MM.1S (cell line): ENCODE results near the gene DENND2D.

Experiments
- DNase-seq: peaks from one replicate; pipeline ENCODE4 v3.0.0-alpha.2; 2015
- H2AFZ ChIP-seq: fragments of 300-600 bp; sonication (generic); 2 replicates; pipeline ENCODE4 v1.6.0; 2016; ENCODE audit warnings: antibody characterized with exemption, low read length
- H3F3A ChIP-seq: fragments of 300-600 bp; sonication (generic); 2 replicates; pipeline ENCODE4 v1.6.1; 2016; ENCODE audit warnings: mild to moderate bottlenecking, antibody characterized with exemption, low read length, moderate library complexity, mixed read lengths; ENCODE audit not compliant: insufficient read depth
- H3K27ac ChIP-seq: fragments of 300-600 bp; sonication (generic); 2 replicates; pipeline ENCODE4 v1.5.1; 2016; ENCODE audit warnings: mild to moderate bottlenecking, low read length
- H3K27me3 ChIP-seq: fragments of 300-600 bp; sonication (generic); replicated peaks from 2 replicates; pipeline ENCODE4 v1.6.0; 2016; ENCODE audit warnings: low read length; ENCODE audit not compliant: insufficient read depth
- H3K36me3 ChIP-seq: fragments of 300-600 bp; sonication (generic); replicated peaks from 2 replicates; pipeline ENCODE4 v1.6.1; 2016; ENCODE audit warnings: mild to moderate bottlenecking, low read length, mixed read lengths; ENCODE audit not compliant: insufficient read depth
- H3K4me1 ChIP-seq: fragments of 300-600 bp; sonication (generic); 2 replicates; pipeline ENCODE4 v1.6.1; 2016; ENCODE audit warnings: low read length, mixed read lengths
- H3K4me2 ChIP-seq: fragments of 300-600 bp; sonication (generic); 2 replicates; pipeline ENCODE4 v1.6.0; 2016; ENCODE audit warnings: low read depth, low read length
- H3K4me3 ChIP-seq: fragments of 300-600 bp; sonication (generic); 2 replicates; pipeline ENCODE4 v1.5.1; 2016; ENCODE audit warnings: low read length, mixed read lengths
- H3K79me2 ChIP-seq: fragments of 300-600 bp; sonication (generic); 2 replicates; pipeline ENCODE4 v1.6.1; 2016; ENCODE audit warnings: mixed run types, low read length, mixed read lengths
- H3K9ac ChIP-seq: fragments of 300-600 bp; sonication (generic); 2 replicates; pipeline ENCODE4 v1.6.1; 2016; ENCODE audit warnings: low read length, mixed read lengths
- H3K9me2 ChIP-seq: fragments of 300-600 bp; sonication (generic); replicated peaks from 2 replicates; pipeline ENCODE4 v1.6.1; 2016; ENCODE audit warnings: mild to moderate bottlenecking, low read length, mixed read lengths; ENCODE audit not compliant: insufficient read depth
- H3K9me3 ChIP-seq: fragments of 300-600 bp; sonication (generic); replicated peaks from 2 replicates; pipeline ENCODE4 v1.6.1; 2016; ENCODE audit warnings: mild to moderate bottlenecking, low read length, mixed read lengths; ENCODE audit not compliant: insufficient read depth
- H4K20me1 ChIP-seq: fragments of 300-600 bp; sonication (generic); 2 replicates; pipeline ENCODE4 v1.6.1; 2016; ENCODE audit warnings: mild to moderate bottlenecking, low read length, moderate library complexity, mixed read lengths; ENCODE audit not compliant: insufficient read depth
- CTCF ChIP-seq: fragments of 300-600 bp; sonication (generic); IDR thresholded peaks from 2 replicates; pipeline ENCODE4 v1.5.1; 2016; ENCODE audit warnings: antibody characterized with exemption, low read length, mixed read lengths
- EZH2 ChIP-seq: fragments of 300-600 bp; sonication (generic); optimal IDR thresholded peaks from 2 replicates; pipeline ENCODE3; 2017; ENCODE audit warnings: low read depth, mild to moderate bottlenecking, antibody characterized with exemption, low read length, mixed read lengths
- EZH2phosphoT487 ChIP-seq: fragments of 300-600 bp; sonication (generic); IDR thresholded peaks from 2 replicates; pipeline ENCODE4 v1.6.1; 2018; ENCODE audit warnings: antibody characterized with exemption, low read length

DENND2D gene

GRCh38 chr1:111161843-111162487, 38.5 kb downstream of the DENND2D start:
- no peak for DNase-seq
- Histone ChIP-seq H3K4me1 (no peaks in the 10 kb centered on the region), H3K4me3 (no peak overlapping the region), H4K20me1 (no peaks in the 10 kb centered on the region), H3K27me3 (no peaks in the 10 kb centered on the region), H3K9me2 (no peaks in the 10 kb centered on the region), H3K79me2 (no peaks in the 10 kb centered on the region), H3K9me3 (no peaks in the 10 kb centered on the region), H3K9ac (no peak overlapping the region), H2AFZ (no peak overlapping the region), H3F3A (no peaks in the 10 kb centered on the region), H3K27ac (no peak overlapping the region), H3K36me3 (no peaks in the 10 kb centered on the region), H3K4me2 (no peak overlapping the region)
- no peak for TF ChIP-seq EZH2
- no peak for TF ChIP-seq EZH2phosphoT487
- TF ChIP-seq CTCF = no peak

GRCh38 chr1:111157431-111157830, 43.0 kb downstream of the DENND2D start:
- no peaks in the 10 kb centered on the region for H4K20me1 ChIP-seq
- no peak for DNase-seq
- no peaks in the 10 kb centered on the region for H3K9me2 ChIP-seq
- H3K27me3 ChIP-seq = no peaks in the 10 kb centered on the region
- no peak for TF ChIP-seq CTCF
- no peak for TF ChIP-seq EZH2
- no peak for TF ChIP-seq EZH2phosphoT487
- H3K79me2 ChIP-seq = peaks cover 20% of the 10 kb centered on the region
- H3K4me1 ChIP-seq = no peaks in the 10 kb centered on the region
- H2AFZ ChIP-seq = no peak overlapping the region
- H3F3A ChIP-seq = no peaks in the 10 kb centered on the region
- no peak overlapping the region for H3K4me2 ChIP-seq
- H3K4me3 ChIP-seq = no peak overlapping the region
- no peak overlapping the region for H3K9ac ChIP-seq
- H3K9me3 ChIP-seq = no peaks in the 10 kb centered on the region
- no peak overlapping the region for H3K27ac ChIP-seq
- H3K36me3 ChIP-seq = no peaks in the 10 kb centered on the region

GRCh38 chr1:111154021-111154999, 46.1 kb downstream of the DENND2D start:
- Histone ChIP-seq H3K36me3 (no peaks in the 10 kb centered on the region), H3K9ac (no peak overlapping the region), H3K9me2 (no peaks in the 10 kb centered on the region), H3K9me3 (no peaks in the 10 kb centered on the region), H3F3A (no peaks in the 10 kb centered on the region), H3K27ac (no peak overlapping the region), H4K20me1 (no peaks in the 10 kb centered on the region), H3K4me3 (no peak overlapping the region), H3K79me2 (peaks cover 20% of the 10 kb centered on the region), H3K4me2 (no peak overlapping the region), H2AFZ (no peak overlapping the region), H3K27me3 (no peaks in the 10 kb centered on the region), H3K4me1 (no peaks in the 10 kb centered on the region)
- no peak for TF ChIP-seq CTCF
- TF ChIP-seq EZH2phosphoT487 = no peak
- TF ChIP-seq EZH2 = no peak
- DNase-seq = no peak
